Measurements from ENCODE around the gene BICDL1.
A peak's percentile ranks its signal among the peaks of the same experiment; 100 is the strongest.

BICDL1 gene

GRCh38 chr12:120103371-120103770 is 114.3 kb downstream of the BICDL1 start:
- Histone ChIP-seq H2BK120ac (ENCODE audit: insufficient read depth, low read length, poor library complexity) (no peak overlapping the region), H2BK5ac (ENCODE audit: low read depth, low read length, poor library complexity) (no peak overlapping the region), H3K4me1 (ENCODE audit: control insufficient read depth in 1 of 2, insufficient read depth in 2 of 2, low read length in 2 of 2) (peaks cover 16 to 18% of the 10 kb centered on the region in 2 experiments), H4K12ac (ENCODE audit: low read depth, low read length) (no peak overlapping the region), H4K8ac (ENCODE audit: low read depth, low read length) (no peak overlapping the region), H3K9ac (ENCODE audit: low read length) (no peak overlapping the region), H3K9me3 (ENCODE audit: insufficient read depth, low read depth, low read length) (peaks cover 3% of the 10 kb centered on the region), H2AFZ (ENCODE audit: insufficient read depth, low read length, poor library complexity) (no peak overlapping the region), H2AK5ac (ENCODE audit: low read length) (no peak overlapping the region), H3K14ac (ENCODE audit: low read length) (no peak overlapping the region), H3K36me3 (ENCODE audit: control insufficient read depth in 1 of 2, insufficient read depth in 2 of 2, low read length in 2 of 2) (peaks cover 58 to 65% of the 10 kb centered on the region in 2 experiments), H3K4ac (ENCODE audit: low read depth, low read length) (no peak overlapping the region), H2BK12ac (ENCODE audit: low read length) (no peak overlapping the region), H3K18ac (ENCODE audit: low read length) (peak overlapping the region; percentile 38), H4K91ac (ENCODE audit: low read depth, low read length) (no peak overlapping the region), H3K23ac (ENCODE audit: low read length) (no peak overlapping the region), H3K4me2 (ENCODE audit: low read length) (no peak overlapping the region), H3K79me2 (ENCODE audit: control insufficient read depth, insufficient read depth, low read length, poor library complexity) (peaks cover 7% of the 10 kb centered on the region), H3K27me3 (ENCODE audit: insufficient read depth, low read length) (no peaks in the 10 kb centered on the region), H3K4me3 (ENCODE audit: low read depth, low read length) (no peak overlapping the region), H3K79me1 (ENCODE audit: low read length) (no peaks in the 10 kb centered on the region), H3K27ac (ENCODE audit: low read depth, low read length) (no peak overlapping the region)
- DNase-seq = no peak
- no CpG with 5 or more reads among the region's 13 CpGs for WGBS (ENCODE audit: extremely low coverage, insufficient coverage, insufficient read length)

GRCh38 chr12:120106151-120106550 is 117.1 kb downstream of the BICDL1 start:
- DNase-seq = no peak
- Histone ChIP-seq H2BK5ac (ENCODE audit: low read depth, low read length, poor library complexity) (no peak overlapping the region), H3K4ac (ENCODE audit: low read depth, low read length) (no peak overlapping the region), H3K4me1 (ENCODE audit: control insufficient read depth in 1 of 2, insufficient read depth in 2 of 2, low read length in 2 of 2) (peaks cover 16 to 18% of the 10 kb centered on the region in 2 experiments), H3K18ac (ENCODE audit: low read length) (no peak overlapping the region), H2AK5ac (ENCODE audit: low read length) (no peak overlapping the region), H4K12ac (ENCODE audit: low read depth, low read length) (no peak overlapping the region), H3K27ac (ENCODE audit: low read depth, low read length) (no peak overlapping the region), H3K23ac (ENCODE audit: low read length) (no peak overlapping the region), H3K27me3 (ENCODE audit: insufficient read depth, low read length) (no peaks in the 10 kb centered on the region), H3K79me2 (ENCODE audit: control insufficient read depth, insufficient read depth, low read length, poor library complexity) (peaks cover 16% of the 10 kb centered on the region), H3K9ac (ENCODE audit: low read length) (no peak overlapping the region), H2AFZ (ENCODE audit: insufficient read depth, low read length, poor library complexity) (no peak overlapping the region), H3K4me2 (ENCODE audit: low read length) (no peak overlapping the region), H3K36me3 (ENCODE audit: control insufficient read depth in 1 of 2, insufficient read depth in 2 of 2, low read length in 2 of 2) (peaks cover 33 to 39% of the 10 kb centered on the region in 2 experiments), H3K79me1 (ENCODE audit: low read length) (no peaks in the 10 kb centered on the region), H3K14ac (ENCODE audit: low read length) (no peak overlapping the region), H2BK120ac (ENCODE audit: insufficient read depth, low read length, poor library complexity) (no peak overlapping the region), H3K4me3 (ENCODE audit: low read depth, low read length) (no peak overlapping the region), H2BK12ac (ENCODE audit: low read length) (no peak overlapping the region), H3K9me3 (ENCODE audit: insufficient read depth, low read depth, low read length) (peaks cover 3% of the 10 kb centered on the region), H4K8ac (ENCODE audit: low read depth, low read length) (no peak overlapping the region), H4K91ac (ENCODE audit: low read depth, low read length) (no peak overlapping the region)
- no CpG with 5 or more reads among the region's 1 CpG for WGBS (ENCODE audit: extremely low coverage, insufficient coverage, insufficient read length)

GRCh38 chr12:120109570-120110267 is 120.7 kb downstream of the BICDL1 start:
- DNase-seq = no peak
- Histone ChIP-seq H2BK5ac (ENCODE audit: low read depth, low read length, poor library complexity) (no peak overlapping the region), H2BK12ac (ENCODE audit: low read length) (no peak overlapping the region), H3K9ac (ENCODE audit: low read length) (no peak overlapping the region), H4K91ac (ENCODE audit: low read depth, low read length) (no peak overlapping the region), H3K4me3 (ENCODE audit: low read depth, low read length) (no peak overlapping the region), H2BK120ac (ENCODE audit: insufficient read depth, low read length, poor library complexity) (no peak overlapping the region), H3K4me2 (ENCODE audit: low read length) (no peak overlapping the region), H3K27ac (ENCODE audit: low read depth, low read length) (no peak overlapping the region), H3K9me3 (ENCODE audit: insufficient read depth, low read depth, low read length) (peaks cover 3% of the 10 kb centered on the region), H3K4me1 (ENCODE audit: control insufficient read depth in 1 of 2, insufficient read depth in 2 of 2, low read length in 2 of 2) (peaks cover 6 to 7% of the 10 kb centered on the region in 2 experiments), H4K8ac (ENCODE audit: low read depth, low read length) (no peak overlapping the region), H3K79me1 (ENCODE audit: low read length) (no peaks in the 10 kb centered on the region), H3K23ac (ENCODE audit: low read length) (no peak overlapping the region), H3K36me3 (ENCODE audit: control insufficient read depth in 1 of 2, insufficient read depth in 2 of 2, low read length in 2 of 2) (peaks cover 20 to 23% of the 10 kb centered on the region in 2 experiments), H2AFZ (ENCODE audit: insufficient read depth, low read length, poor library complexity) (no peak overlapping the region), H3K4ac (ENCODE audit: low read depth, low read length) (peak overlapping the region; percentile 70), H4K12ac (ENCODE audit: low read depth, low read length) (no peak overlapping the region), H3K14ac (ENCODE audit: low read length) (no peak overlapping the region), H2AK5ac (ENCODE audit: low read length) (no peak overlapping the region), H3K18ac (ENCODE audit: low read length) (no peak overlapping the region), H3K27me3 (ENCODE audit: insufficient read depth, low read length) (no peaks in the 10 kb centered on the region), H3K79me2 (ENCODE audit: control insufficient read depth, insufficient read depth, low read length, poor library complexity) (peaks cover 18% of the 10 kb centered on the region)
- WGBS (ENCODE audit: extremely low coverage, insufficient coverage, insufficient read length) = no CpG with 5 or more reads among the region's 10 CpGs

DNA sequence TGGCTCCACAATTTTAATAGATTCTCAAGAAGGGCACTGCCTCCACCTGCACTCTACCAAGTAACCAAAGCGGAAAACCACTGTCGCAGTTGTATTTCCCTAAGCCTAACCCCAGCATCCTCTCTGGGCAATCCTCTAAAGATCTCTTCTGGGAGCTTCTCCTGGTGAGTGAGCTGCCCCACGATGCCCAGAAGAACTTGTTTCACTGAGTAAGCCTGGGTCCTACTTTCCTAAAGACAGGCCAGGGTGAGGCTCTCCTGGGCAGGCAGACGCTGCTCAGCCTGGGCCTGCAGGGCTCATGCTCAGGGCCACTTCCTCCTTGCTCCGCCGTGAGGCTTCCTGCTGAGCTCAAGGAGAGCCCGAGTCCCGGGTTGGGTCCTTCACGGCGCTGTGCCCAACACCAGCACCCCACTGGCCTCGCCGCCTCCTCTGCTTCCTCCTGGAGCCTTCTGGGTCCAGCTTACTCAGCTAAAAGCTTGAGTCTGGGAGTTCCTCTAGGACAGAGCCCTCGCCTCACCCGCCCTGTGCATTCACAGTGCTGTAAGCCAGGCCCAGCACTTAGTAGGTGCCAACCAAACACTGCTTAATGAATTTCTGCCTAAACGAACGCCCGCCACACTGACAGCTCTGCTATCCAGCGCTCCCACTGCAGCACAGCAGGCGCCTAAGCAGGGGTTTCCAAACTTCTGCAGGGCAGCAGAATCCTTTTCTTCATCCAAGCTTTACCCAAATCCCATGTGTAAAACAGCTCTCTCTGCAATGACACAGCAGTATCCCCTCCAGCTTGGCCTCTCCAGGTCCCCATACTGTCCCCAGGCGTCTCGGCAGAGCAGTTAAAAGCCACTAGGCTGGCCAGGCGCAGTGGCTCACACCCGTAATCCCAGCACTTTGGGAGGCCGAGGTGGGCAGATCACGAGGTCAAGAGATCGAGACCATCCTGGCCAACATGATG is 121.8 kb downstream of the BICDL1 start:
- H3K9me3 ChIP-seq (ENCODE audit: insufficient read depth, low read depth, low read length) = peaks cover 3% of the 10 kb centered on the region
- H2AK5ac ChIP-seq (ENCODE audit: low read length) = no peak overlapping the region
- peak overlapping the region; percentile 16 for H3K18ac ChIP-seq (ENCODE audit: low read length)
- no peaks in the 10 kb centered on the region for H3K79me1 ChIP-seq (ENCODE audit: low read length)
- H3K23ac ChIP-seq (ENCODE audit: low read length) = no peak overlapping the region
- H4K8ac ChIP-seq (ENCODE audit: low read depth, low read length) = no peak overlapping the region
- H4K91ac ChIP-seq (ENCODE audit: low read depth, low read length) = no peak overlapping the region
- peak overlapping the region; percentile 49 for H3K4ac ChIP-seq (ENCODE audit: low read depth, low read length)
- peak in 1 of 2 donors; percentile 18 for DNase-seq
- no peak overlapping the region for H3K14ac ChIP-seq (ENCODE audit: low read length)
- H3K4me1 ChIP-seq (ENCODE audit: control insufficient read depth in 1 of 2, insufficient read depth in 2 of 2, low read length in 2 of 2) = peaks cover 4 to 7% of the 10 kb centered on the region in 2 experiments
- no peak overlapping the region for H2BK120ac ChIP-seq (ENCODE audit: insufficient read depth, low read length, poor library complexity)
- H3K4me2 ChIP-seq (ENCODE audit: low read length) = no peak overlapping the region
- no peak overlapping the region for H3K27ac ChIP-seq (ENCODE audit: low read depth, low read length)
- no peaks in the 10 kb centered on the region for H3K27me3 ChIP-seq (ENCODE audit: insufficient read depth, low read length)
- H4K12ac ChIP-seq (ENCODE audit: low read depth, low read length) = no peak overlapping the region
- no peak overlapping the region for H3K4me3 ChIP-seq (ENCODE audit: low read depth, low read length)
- no peak overlapping the region for H2AFZ ChIP-seq (ENCODE audit: insufficient read depth, low read length, poor library complexity)
- H3K36me3 ChIP-seq (ENCODE audit: control insufficient read depth in 1 of 2, insufficient read depth in 2 of 2, low read length in 2 of 2) = peaks cover 16 to 19% of the 10 kb centered on the region in 2 experiments
- H3K79me2 ChIP-seq (ENCODE audit: control insufficient read depth, insufficient read depth, low read length, poor library complexity) = peaks cover 27% of the 10 kb centered on the region
- no peak overlapping the region for H2BK5ac ChIP-seq (ENCODE audit: low read depth, low read length, poor library complexity)
- WGBS (ENCODE audit: extremely low coverage, insufficient coverage, insufficient read length) = no CpG with 5 or more reads among the region's 26 CpGs
- H3K9ac ChIP-seq (ENCODE audit: low read length) = no peak overlapping the region
- H2BK12ac ChIP-seq (ENCODE audit: low read length) = no peak overlapping the region

Measured in trophoblast cell (in vitro differentiated cells and primary cell).